ENCODE data around the gene FAM217A.
A peak's percentile ranks its signal among the peaks of the same experiment; 100 is the strongest.

FAM217A gene

GRCh38 chr6:4021133-4021853, 57.6 kb downstream of the FAM217A start:
- DNase-seq, result peak; percentile 97 to 98

- no peak for DNase-seq
Observed at GRCh38 chr6:4020822-4021132, 58.2 kb downstream of the FAM217A start.

GRCh38 chr6:4018924-4019236, 60.1 kb downstream of the FAM217A start:
- no peak for DNase-seq

Data from Kasumi-1 (cell line).